HAP-1 (cell line): ENCODE measurements around the gene RPL32.
"Not testable (repeated sequence)": the region's sequence is repeated elsewhere in the genome, so short reads cannot be mapped to it uniquely, and the experiment has no call there.

Experiments
- DNase-seq, 2 experiments: peaks; one replicate each; pipeline ENCODE4 v3.0.0-alpha.2; 2016 to 2020; ENCODE audit warnings: low spot score in 2 of 2
- H3K27me3 ChIP-seq: fragments of 250-450 bp; sonication (Bioruptor Pico); 2 replicates; pipeline ENCODE4 v1.5.1; 2020; ENCODE audit warnings: low read depth, mild to moderate bottlenecking, moderate library complexity
- H3K36me3 ChIP-seq: fragments of 250-450 bp; sonication (Bioruptor Pico); replicated peaks from 2 replicates; pipeline ENCODE4 v1.5.1; 2020; ENCODE audit warnings: mild to moderate bottlenecking
- H3K4me1 ChIP-seq: fragments of 250-450 bp; sonication (Bioruptor Pico); 2 replicates; pipeline ENCODE4 v1.5.1; 2020; ENCODE audit warnings: mild to moderate bottlenecking
- H3K4me3 ChIP-seq: fragments of 250-450 bp; sonication (Bioruptor Pico); 2 replicates; pipeline ENCODE4 v1.5.1; 2020; ENCODE audit warnings: mild to moderate bottlenecking, moderate library complexity
- H3K9me3 ChIP-seq: fragments of 250-450 bp; sonication (Bioruptor Pico); 2 replicates; pipeline ENCODE4 v1.5.1; 2020; ENCODE audit warnings: mild to moderate bottlenecking, moderate library complexity
- in situ Hi-C: fragments of 300-500 bp; cut with MboI; formaldehyde crosslinking; loops from 3 replicates; pipeline ENCODE4 v1.14.3; 2020; ENCODE audit warnings: low sequenced_read_pairs, inconsistent platforms, mixed read lengths

The RPL32 gene

DNA sequence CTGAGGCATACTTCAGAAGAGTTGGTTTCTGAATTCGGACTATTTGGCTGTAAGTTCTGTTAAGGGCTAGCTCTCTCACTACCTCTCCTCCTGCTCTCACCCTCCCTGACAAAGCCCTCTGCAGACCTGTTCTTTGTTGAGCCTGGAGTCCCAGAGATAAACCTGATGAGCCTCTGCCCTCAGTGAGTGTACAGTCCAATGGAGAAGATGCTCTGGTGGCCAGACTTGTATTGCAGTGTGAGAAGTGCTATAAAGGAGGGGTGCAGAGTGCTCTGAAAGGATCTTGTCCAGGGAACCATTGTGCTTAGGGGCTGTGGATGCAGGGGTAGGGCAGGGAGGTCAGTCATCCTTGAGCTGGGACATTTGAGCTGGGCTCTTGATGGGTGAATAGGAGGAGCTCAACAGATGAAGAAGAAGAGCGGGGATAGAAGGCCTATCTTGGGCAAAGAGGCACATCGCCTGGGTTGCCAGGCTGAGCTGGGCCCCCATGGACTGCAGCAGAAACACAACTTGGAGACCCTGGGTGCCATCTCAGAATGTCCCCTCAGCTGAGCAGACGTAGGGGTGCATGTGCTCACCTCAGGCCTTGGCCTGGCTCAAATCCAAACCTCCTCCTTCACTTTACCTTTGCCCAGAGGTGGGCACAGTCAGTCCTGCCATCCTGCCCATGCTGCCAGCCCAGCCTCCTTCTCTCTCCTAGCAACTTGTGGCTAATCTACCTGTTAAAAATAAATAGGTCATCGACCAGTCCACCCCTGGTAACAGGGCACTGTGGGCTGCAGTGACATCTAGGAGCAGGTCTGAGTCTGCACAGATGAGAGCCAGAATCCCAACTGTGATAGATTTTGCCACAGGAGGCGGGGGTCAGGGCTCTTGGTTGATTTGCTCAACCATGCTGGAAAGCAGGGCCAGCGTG is 41.6 kb downstream of the RPL32 start:
- Histone ChIP-seq H3K27me3 (no peaks in the 10 kb centered on the region), H3K4me3 (no peak overlapping the region), H3K9me3 (no peaks in the 10 kb centered on the region), H3K4me1 (peaks cover 14% of the 10 kb centered on the region), H3K36me3 (peaks cover 15% of the 10 kb centered on the region)
- in situ Hi-C loops: no loop called here
- no peak for DNase-seq

DNA sequence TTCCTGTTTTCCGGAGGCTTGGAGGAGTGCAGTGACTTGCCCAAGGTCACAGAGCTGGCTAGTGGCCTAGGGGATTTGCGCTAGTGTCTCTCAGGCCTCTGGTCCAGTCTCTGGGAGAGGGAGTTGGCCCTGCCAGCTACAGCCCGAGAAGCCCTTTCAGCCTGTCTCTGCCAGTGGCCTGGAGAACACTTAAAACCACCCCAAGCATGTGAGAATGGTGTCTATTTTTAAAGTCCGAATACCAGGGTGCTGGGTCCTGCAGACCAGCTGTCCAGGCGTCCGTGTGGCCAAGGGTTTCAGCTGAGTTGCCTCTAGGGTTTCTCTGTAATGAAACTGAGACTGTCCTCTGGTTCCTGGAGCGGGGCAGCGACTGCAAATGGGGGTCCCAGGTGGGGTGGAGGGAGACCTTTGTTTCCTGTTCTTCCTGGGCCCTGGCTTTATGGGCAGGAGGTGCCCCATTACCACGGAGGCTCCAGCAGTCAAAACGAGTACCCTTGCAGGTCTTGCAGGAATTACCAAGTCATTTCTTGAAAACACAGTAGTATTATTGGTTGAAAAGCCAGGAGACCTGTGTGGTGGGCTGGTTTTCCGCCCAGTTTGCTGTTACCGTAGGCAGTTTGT is 42.7 kb downstream of the RPL32 start:
- in situ Hi-C loops: no loop called here
- H3K27me3 ChIP-seq: no peaks in the 10 kb centered on the region
- H3K4me1 ChIP-seq: peaks cover 14% of the 10 kb centered on the region
- H3K36me3 ChIP-seq: peaks cover 6% of the 10 kb centered on the region
- no peaks in the 10 kb centered on the region for H3K9me3 ChIP-seq
- no peak for DNase-seq
- no peak overlapping the region for H3K4me3 ChIP-seq

DNA sequence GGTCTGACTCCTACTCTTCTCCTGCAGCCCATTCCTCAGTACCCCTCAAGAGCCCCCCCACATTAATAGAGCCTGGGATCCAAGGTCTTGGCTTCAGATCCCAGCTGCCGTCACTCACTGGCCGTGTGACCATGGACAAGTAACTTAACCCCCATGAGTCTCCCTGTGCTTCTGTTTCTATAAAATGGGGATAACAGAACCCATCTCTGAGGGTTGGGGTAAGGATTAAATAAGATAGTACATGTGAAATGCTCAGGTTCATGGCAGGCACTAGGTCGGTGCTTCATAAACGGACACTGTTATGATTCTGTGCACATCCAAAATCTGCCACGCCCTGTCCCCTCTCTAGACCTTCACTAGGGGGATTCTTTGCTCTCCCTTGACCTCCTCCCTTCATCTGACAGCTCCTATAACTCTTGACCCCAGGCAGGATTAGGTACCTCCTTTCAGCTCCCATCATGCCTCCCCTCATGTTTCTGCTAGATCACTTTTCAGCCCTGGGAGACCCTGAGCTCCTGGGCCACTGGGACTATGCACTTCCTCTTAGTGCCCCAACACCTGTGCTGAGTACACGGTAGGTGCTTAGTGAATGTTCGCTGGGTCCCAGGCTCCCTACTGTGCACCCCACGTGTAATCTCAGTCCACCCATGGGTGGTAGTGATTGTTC is 43.3 kb downstream of the RPL32 start:
- in situ Hi-C loops: no loop called here
- Histone ChIP-seq H3K9me3 (no peaks in the 10 kb centered on the region), H3K36me3 (no peaks in the 10 kb centered on the region; the same call in 1 of the 2 replicates), H3K4me1 (peaks cover 14% of the 10 kb centered on the region), H3K4me3 (no peak overlapping the region; the same call in 1 of the 2 replicates), H3K27me3 (no peaks in the 10 kb centered on the region)
- DNase-seq: no peak

DNA sequence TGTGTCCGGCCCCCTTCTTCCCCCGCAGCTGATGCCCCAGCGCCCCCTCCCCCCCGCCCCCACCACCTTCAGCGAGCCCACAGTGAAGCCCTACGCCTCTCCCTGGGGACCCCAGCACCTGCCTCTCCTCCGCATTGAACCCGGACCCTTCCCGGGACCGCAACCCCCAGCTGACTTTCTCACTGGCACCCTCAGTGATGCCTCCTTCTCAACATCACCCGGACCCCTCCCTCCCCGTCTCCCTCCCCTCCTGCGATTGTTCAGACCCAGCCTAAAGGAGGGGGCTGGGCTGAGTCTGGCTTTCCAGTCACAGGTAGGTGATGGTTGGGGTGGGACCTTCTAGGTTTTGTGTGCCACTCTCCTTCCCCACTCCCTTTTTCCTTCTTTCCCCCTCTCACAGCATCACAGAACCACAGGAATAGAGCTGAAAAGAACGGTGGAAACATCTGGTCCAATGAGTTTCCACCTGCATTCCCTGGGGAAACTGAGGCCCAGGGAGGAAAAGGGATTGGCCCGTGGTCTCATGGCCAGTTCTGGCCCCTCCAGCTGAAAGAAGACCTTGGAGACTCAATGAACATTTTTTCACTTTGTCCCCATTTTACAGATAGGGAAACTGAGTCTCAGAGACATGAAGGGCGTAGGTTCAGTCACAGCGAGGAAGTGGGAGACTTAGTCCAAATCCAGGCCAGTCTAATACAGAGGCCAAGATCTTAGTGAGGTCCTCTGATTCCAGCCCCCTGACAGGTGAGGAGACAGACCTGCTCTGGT is 44.1 kb downstream of the RPL32 start:
- Histone ChIP-seq H3K9me3 (no peaks in the 10 kb centered on the region), H3K4me3 (peak overlapping the region; percentile 67), H3K4me1 (peaks cover 14% of the 10 kb centered on the region), H3K36me3 (no peaks in the 10 kb centered on the region), H3K27me3 (no peaks in the 10 kb centered on the region)
- no peak for DNase-seq
- in situ Hi-C loops: no loop called here

DNA sequence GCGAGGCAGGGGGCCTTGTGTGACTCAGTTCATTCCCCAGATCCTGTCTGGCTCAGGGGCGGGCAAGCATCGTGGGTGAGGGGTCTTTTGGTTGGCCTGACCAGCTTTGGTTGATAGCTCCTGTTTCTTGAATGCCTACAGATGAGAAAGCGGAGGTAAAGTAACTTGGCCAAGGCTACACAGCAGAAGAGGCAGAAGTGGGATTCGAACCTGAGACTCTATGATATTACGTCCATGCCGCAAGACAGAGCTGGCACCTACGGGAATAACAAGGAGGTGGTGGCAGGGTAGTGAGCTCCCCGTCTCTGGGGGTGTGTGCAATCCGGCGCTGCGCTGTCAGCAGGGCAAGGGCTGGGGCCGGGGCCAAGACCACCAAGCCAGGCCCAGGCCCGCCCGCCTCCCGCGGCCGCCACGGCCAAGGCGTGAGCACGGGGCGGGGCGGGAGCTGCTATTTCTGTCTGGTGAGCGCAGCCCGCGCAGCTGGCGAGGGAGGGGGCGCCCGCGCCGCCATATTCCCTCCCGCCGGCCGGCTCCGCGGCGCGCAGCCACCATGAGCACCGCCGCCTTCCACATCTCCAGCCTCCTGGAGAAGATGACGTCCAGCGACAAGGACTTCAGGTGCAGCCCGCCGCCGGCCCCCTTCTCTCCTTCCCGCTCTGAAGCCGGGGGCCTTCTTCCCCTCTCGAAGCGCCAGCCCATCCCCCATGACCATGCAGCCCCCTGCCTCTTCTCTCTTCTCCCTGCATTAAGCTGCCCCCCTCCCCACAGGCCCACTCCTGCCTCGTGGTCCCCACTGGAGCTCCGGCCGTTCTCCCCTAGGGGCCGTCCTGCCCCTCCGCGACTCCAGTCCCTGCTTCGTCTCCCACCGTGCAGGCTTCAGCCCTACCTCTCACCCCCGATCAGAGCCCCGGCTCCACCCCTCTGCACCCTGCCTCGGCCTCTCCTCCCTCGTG is 44.9 kb downstream of the RPL32 start, which contains the start of gene CAND2:
Gene CAND2 (plus strand): TSS at position 510 of the 953 bp plus-strand sequence. CDS start 41 bp downstream, at position 551.
- in situ Hi-C loops: no loop called here
- peak; percentile 44 to 77 for DNase-seq
- H3K4me1 ChIP-seq: peaks cover 14% of the 10 kb centered on the region
- no peaks in the 10 kb centered on the region for H3K27me3 ChIP-seq
- H3K36me3 ChIP-seq: no peaks in the 10 kb centered on the region
- H3K4me3 ChIP-seq: peak within 1 kb of the TSS; percentile 67
- H3K9me3 ChIP-seq: no peaks in the 10 kb centered on the region

DNA sequence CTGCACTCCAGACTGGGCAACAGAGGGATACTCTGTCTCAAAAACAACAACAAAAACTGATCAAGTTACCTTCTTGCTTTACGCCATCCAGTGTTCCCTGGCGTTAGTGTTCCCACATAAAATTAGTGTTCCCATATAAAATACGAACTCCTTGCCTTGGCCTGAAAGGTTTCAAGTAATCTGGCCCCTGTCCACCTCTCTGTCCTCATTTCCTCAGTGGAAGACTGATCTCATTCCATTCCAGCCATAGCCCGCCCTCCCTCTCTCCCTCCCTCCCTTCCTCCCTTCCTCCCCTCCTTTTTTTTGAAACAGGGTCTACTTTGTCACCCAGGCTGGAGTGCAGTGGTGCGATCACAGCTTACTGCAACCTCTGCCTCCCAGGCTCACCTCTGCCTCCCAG is 47.7 kb downstream of the RPL32 start:
- no peaks in the 10 kb centered on the region for H3K36me3 ChIP-seq
- in situ Hi-C loops: no loop called here
- H3K27me3 ChIP-seq: no peaks in the 10 kb centered on the region
- no peak overlapping the region for H3K4me3 ChIP-seq
- H3K4me1 ChIP-seq: peaks cover 14% of the 10 kb centered on the region
- no peaks in the 10 kb centered on the region for H3K9me3 ChIP-seq
- DNase-seq: no peak

DNA sequence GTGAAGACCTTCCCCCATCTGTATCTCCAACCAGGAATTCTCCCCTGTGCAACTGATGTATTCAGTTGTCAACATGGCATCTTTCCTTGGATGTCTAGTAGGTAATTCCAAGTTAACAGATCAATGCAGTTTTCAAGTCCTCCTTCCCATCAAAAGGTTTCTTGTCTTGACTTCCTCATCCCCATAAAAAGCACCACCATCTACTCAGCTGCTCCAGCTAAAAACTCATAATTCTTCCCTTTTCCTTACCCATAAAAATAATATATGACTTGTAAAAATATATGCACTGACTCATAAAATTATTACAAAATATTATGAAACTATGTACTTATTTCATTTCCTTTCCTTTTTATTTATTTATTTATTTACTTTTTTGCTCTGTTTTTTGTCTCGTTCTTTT is 49.9 kb downstream of the RPL32 start:
- no peak for DNase-seq
- no peaks in the 10 kb centered on the region for H3K27me3 ChIP-seq

DNA sequence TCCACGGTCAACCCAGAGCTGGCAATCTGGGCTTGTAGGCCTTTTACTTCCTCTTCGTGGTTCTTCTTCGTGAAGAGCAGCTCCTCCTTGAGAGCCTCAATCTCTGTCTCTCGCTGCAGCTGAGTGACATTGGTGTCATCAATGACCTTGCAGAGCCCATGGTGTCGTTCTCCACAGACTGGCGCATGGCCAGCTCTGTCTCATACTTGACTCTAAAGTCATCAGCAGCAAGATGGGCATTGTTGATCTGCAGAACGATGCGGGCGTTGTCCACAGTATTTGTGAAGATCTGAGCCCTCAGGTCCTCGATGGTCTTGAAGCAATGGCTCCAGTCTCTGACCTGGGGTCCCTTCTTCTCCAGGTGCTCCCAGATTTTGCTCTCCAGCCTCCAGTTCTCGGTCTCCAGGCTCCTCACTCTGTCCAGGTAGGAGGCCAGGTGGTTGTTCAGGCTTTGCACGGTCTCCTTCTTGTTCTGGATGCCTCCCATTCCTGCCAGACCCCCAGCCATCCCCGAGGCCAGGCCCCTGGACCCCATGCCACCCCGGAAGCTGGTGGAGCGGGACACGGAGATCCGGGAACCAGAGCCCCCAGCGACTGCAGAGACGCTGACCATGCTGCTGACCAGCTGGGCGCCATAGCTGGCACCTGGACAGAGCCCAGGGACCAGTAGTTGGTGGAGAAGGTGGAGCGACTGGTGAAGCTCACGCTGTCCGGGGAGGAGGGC is 53.2 kb downstream of the RPL32 start:
- H3K4me3 ChIP-seq, H3K4me1 ChIP-seq, H3K9me3 ChIP-seq, in situ Hi-C loops, H3K36me3 ChIP-seq, DNase-seq, H3K27me3 ChIP-seq: not testable (repeated sequence)

More for the DNA sequence above, 49.9 kb downstream of the RPL32 start:
- in situ Hi-C loops: no loop called here
- H3K4me1 ChIP-seq: peaks cover 6% of the 10 kb centered on the region
- H3K4me3 ChIP-seq: no peak overlapping the region
- H3K9me3 ChIP-seq: no peaks in the 10 kb centered on the region
- no peaks in the 10 kb centered on the region for H3K36me3 ChIP-seq

DNA sequence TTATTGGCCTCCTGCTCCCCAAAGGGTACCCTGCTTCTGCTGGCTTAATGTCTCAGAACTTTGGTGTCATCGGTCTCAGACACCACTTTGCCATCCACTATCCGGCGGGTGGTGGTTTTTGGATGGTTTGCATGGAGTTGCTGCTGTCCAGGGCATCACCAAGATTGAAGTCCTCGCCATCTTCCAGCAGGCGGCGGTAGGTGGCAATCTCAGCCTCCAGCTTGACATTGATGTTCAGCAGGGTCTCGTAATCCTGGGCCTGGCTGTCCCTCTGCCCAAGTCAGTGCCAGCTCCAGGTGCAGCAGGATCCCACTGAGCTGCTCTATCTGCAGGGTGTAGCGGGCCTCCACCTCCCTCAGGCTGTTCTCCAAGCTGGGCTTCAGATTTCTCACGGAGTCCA is 54.0 kb downstream of the RPL32 start:
- H3K27me3 ChIP-seq, in situ Hi-C loops, H3K9me3 ChIP-seq, H3K36me3 ChIP-seq, H3K4me3 ChIP-seq: not testable (repeated sequence)
- peak in 1 of 2 experiments; percentile 57 for DNase-seq
- peaks cover 12% of the 10 kb centered on the region for H3K4me1 ChIP-seq

DNA sequence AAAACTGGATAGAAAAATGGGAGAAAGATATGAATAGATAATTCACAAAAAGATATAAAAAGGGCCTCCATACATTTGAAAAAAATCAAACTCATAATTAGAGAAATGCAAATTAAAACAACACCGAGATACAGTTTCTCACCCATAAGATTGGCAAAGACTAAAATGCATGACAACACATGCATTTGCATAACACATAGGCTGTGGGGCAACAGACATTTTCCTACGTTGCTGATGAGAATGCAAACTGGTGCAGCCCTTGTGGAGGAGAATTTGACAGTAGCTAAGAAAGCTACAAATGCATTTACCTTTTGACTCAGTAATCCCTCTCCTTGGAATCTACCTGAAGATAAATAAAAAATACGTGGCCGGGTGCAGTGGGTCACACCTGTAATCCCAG is 56.3 kb downstream of the RPL32 start:
- H3K9me3 ChIP-seq: no peaks in the 10 kb centered on the region
- no peak overlapping the region for H3K4me3 ChIP-seq
- in situ Hi-C loops: no loop called here
- H3K4me1 ChIP-seq: peaks cover 17% of the 10 kb centered on the region
- DNase-seq: peak; percentile 52 to 58
- no peaks in the 10 kb centered on the region for H3K27me3 ChIP-seq
- no peaks in the 10 kb centered on the region for H3K36me3 ChIP-seq
